ENCODE results near the gene GAP43. TPM values are rescaled to one million over a fixed set of nuclear protein-coding genes. Genes with fewer than 3 reads are reported as not detected.

GAP43 gene
- total and polyA plus RNA-seq, 2 of the 13 experiments (the other 11 are each of a cell fraction or from before 2014, with no cell fraction given), result not detected

DNA sequence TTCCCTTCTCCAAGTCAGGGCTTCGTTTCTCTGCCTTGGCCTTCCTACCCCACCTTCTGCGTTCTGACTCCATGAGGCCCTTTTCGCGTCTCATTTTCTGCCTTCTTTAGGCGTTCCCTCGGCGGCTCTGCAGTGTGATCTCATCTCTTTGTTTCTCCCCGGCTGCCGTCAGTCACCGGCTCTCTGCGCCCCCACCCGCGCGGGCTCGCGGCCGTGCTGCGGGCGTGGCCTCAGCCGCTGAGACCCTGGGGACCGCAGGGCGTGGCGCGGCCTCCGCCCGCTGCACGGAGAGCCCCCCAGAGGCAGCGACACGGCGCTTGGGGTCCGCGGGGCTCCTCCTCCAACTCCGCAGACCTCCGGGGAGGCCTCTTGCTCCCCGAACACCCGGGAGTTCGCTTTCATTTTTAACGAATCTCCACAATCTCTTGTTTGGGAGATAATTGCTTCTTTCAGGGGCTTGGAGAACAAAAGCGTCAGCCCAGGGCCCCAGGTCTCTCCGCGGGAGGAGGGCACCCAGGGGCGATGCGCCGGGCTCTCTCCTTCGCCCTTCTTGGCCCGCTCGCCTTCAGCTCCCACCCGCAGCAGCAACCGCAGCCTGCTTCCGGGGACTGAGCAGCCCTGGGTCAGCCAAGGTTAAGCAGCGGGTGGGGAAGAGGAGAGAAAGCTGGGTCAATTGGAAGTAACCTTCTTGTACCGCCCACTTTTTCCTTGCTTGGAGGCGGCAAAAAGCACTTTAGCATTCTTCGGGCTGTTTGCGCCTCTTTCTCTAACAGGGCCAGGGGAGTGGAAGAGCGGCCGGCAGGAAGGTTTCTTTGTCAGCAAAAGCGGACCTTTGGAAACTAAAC is 35.2 kb downstream of the GAP43 start (continued):
- no peak for TF ChIP-seq KDM4B (CRISPR knock-in tag; IDR thresholded peaks at IDR 0.05)
- TF ChIP-seq NR3C1 (CRISPR knock-in tag; IDR thresholded peaks at IDR 0.05), result no peak
- 0 out of 2 replicates have a peak, but pooled peaks have one; percentile 33 for TF ChIP-seq ZNF772 (CRISPR knock-in tag; IDR thresholded peaks at IDR 0.05)
- no peak for TF ChIP-seq ZNF460 (CRISPR knock-in tag; IDR thresholded peaks at IDR 0.05; ENCODE audit: borderline replicate concordance)
- no peak for TF ChIP-seq POLR2AphosphoS2 (IDR thresholded peaks at IDR 0.05; ENCODE audit: low read depth, low read length)
- TF ChIP-seq, protein P1, sequence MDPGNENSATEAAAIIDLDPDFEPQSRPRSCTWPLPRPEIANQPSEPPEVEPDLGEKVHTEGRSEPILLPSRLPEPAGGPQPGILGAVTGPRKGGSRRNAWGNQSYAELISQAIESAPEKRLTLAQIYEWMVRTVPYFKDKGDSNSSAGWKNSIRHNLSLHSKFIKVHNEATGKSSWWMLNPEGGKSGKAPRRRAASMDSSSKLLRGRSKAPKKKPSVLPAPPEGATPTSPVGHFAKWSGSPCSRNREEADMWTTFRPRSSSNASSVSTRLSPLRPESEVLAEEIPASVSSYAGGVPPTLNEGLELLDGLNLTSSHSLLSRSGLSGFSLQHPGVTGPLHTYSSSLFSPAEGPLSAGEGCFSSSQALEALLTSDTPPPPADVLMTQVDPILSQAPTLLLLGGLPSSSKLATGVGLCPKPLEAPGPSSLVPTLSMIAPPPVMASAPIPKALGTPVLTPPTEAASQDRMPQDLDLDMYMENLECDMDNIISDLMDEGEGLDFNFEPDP (CRISPR knock-in tag; conservative IDR thresholded peaks at IDR 0.05), result no peak
- TF ChIP-seq, protein P2, sequence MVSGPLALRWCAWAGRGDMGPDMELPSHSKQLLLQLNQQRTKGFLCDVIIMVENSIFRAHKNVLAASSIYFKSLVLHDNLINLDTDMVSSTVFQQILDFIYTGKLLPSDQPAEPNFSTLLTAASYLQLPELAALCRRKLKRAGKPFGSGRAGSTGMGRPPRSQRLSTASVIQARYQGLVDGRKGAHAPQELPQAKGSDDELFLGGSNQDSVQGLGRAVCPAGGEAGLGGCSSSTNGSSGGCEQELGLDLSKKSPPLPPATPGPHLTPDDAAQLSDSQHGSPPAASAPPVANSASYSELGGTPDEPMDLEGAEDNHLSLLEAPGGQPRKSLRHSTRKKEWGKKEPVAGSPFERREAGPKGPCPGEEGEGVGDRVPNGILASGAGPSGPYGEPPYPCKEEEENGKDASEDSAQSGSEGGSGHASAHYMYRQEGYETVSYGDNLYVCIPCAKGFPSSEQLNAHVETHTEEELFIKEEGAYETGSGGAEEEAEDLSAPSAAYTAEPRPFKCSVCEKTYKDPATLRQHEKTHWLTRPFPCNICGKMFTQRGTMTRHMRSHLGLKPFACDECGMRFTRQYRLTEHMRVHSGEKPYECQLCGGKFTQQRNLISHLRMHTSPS (CRISPR knock-in tag; IDR thresholded peaks at IDR 0.05; ENCODE audit: low read depth), result no peak
- TF ChIP-seq, protein P3, sequence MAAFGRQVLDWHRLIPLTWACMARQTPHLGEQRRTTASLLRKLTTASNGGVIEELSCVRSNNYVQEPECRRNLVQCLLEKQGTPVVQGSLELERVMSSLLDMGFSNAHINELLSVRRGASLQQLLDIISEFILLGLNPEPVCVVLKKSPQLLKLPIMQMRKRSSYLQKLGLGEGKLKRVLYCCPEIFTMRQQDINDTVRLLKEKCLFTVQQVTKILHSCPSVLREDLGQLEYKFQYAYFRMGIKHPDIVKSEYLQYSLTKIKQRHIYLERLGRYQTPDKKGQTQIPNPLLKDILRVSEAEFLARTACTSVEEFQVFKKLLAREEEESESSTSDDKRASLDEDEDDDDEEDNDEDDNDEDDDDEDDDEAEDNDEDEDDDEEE (CRISPR knock-in tag; IDR thresholded peaks at IDR 0.05), result no peak
- 0 out of 2 replicates have a peak, but pooled peaks have one; percentile 24 for TF ChIP-seq ELF3 (CRISPR knock-in tag; IDR thresholded peaks at IDR 0.05)
- 0 out of 2 replicates have a peak, but pooled peaks have one; percentile 21 for TF ChIP-seq MED13 (CRISPR knock-in tag; IDR thresholded peaks at IDR 0.05)
- TF ChIP-seq SP5 (CRISPR knock-in tag; IDR thresholded peaks at IDR 0.05; ENCODE audit: borderline replicate concordance, low read depth), result peak; percentile 23; the same call in 1 of the 2 replicates
- peak; percentile 21; the same call in 1 of the 2 replicates for TF ChIP-seq NFKB2 (CRISPR knock-in tag; IDR thresholded peaks at IDR 0.05; ENCODE audit: borderline replicate concordance)
- TF ChIP-seq HOXA5 (CRISPR knock-in tag; IDR thresholded peaks at IDR 0.05), result peak; percentile 60; the same call in 1 of the 2 replicates
- TF ChIP-seq ESRRA (CRISPR knock-in tag; IDR thresholded peaks at IDR 0.05; ENCODE audit: low read depth), result no peak
- no peak; the same call in 1 of the 2 replicates for TF ChIP-seq NRL (CRISPR knock-in tag; IDR thresholded peaks at IDR 0.05; ENCODE audit: borderline replicate concordance)
- no peak for TF ChIP-seq BORCS8-MEF2B (CRISPR knock-in tag; IDR thresholded peaks at IDR 0.05)
- TF ChIP-seq, protein P4, sequence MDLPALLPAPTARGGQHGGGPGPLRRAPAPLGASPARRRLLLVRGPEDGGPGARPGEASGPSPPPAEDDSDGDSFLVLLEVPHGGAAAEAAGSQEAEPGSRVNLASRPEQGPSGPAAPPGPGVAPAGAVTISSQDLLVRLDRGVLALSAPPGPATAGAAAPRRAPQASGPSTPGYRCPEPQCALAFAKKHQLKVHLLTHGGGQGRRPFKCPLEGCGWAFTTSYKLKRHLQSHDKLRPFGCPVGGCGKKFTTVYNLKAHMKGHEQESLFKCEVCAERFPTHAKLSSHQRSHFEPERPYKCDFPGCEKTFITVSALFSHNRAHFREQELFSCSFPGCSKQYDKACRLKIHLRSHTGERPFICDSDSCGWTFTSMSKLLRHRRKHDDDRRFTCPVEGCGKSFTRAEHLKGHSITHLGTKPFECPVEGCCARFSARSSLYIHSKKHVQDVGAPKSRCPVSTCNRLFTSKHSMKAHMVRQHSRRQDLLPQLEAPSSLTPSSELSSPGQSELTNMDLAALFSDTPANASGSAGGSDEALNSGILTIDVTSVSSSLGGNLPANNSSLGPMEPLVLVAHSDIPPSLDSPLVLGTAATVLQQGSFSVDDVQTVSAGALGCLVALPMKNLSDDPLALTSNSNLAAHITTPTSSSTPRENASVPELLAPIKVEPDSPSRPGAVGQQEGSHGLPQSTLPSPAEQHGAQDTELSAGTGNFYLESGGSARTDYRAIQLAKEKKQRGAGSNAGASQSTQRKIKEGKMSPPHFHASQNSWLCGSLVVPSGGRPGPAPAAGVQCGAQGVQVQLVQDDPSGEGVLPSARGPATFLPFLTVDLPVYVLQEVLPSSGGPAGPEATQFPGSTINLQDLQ (CRISPR knock-in tag; IDR thresholded peaks at IDR 0.05), result peak; percentile 68; the same call in 1 of the 2 replicates
- TF ChIP-seq ZSCAN30 (CRISPR knock-in tag; IDR thresholded peaks at IDR 0.05), result no peak
- TF ChIP-seq DMAP1 (CRISPR knock-in tag; IDR thresholded peaks at IDR 0.05), result peak; percentile 19; the same call in 1 of the 2 replicates
- TF ChIP-seq KMT2B (CRISPR knock-in tag; IDR thresholded peaks at IDR 0.05), result no peak
- peak; percentile 69; the same call in 1 of the 2 replicates for TF ChIP-seq ZMAT3 (CRISPR knock-in tag; conservative IDR thresholded peaks at IDR 0.05)
- no peak for TF ChIP-seq ZNF777 (CRISPR knock-in tag; IDR thresholded peaks at IDR 0.05)
- TF ChIP-seq HNRNPLL (IDR thresholded peaks at IDR 0.05; ENCODE audit: low read depth, low read length, poor library complexity, severe bottlenecking), result peak; percentile 57
- TF ChIP-seq ZBTB21 (CRISPR knock-in tag; IDR thresholded peaks at IDR 0.05), result no peak
